ENCODE results near the gene SIGLEC11. TPM values are rescaled to one million over a fixed set of nuclear protein-coding genes. Genes with fewer than 3 reads are reported as not detected.
A peak's percentile ranks its signal among the peaks of the same experiment; 100 is the strongest.

The SIGLEC11 gene
- total RNA-seq, 4 donors from 2014 or later, result 2.6 to 7.5 (median 4.3) TPM

DNA sequence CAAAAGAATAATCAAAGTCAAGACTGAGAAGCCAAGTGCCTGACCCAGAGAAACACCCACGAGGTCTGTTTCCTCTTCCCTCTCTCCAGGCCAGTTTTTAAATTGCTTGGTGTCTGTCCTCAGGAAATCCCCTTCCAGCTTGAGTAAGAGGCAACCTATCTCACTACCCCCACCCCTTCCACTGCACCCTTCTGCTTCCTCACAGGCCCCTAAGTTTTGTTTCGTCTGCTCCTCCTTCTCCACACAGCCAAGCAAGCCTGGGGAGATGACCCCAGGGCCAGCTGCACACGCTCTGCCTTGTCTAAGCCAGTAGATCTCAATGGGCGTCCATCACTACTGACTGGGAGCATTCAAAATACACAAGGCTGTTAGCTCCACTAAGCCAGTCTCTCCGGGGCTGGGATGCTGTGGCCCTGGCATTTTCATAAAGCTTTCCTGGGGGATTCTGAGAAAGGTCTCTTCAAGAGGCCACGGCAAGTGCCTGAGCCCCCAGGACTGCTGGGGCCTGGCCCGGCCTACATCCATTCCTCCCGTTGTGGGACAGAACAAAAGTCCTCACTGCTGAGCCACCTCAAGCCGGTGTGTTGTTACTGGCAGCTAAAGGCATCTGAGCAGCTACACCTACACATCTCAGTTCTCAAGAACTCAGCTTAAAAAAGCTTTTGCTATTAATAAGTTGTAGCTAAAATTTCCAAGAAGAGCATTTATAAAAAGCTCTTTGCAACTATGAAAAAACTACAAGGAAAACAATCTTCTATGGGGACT is 49.4 kb downstream of the SIGLEC11 start:
- Histone ChIP-seq H3K27ac (peak overlapping the region in 2 of 4 donors; percentile 12 to 15), H3K4me1 (peaks cover 0 to 25% (median 8%) of the 10 kb centered on the region in 4 donors), H3K27me3 (no peaks in the 10 kb centered on the region), H3K4me3 (no peak overlapping the region), H3K36me3 (peaks cover 0 to 83% (median 3%) of the 10 kb centered on the region in 3 donors), H3K9me3 (no peaks in the 10 kb centered on the region)
- 14 to 18% methylated on average over 9 of the region's 9 CpGs for WGBS, 2 donors
- TF ChIP-seq POLR2A (IDR thresholded peaks at IDR 0.05) (no peak), EP300 (IDR thresholded peaks at IDR 0.05) (peak in 1 of 2 donors; percentile 31)
- TF ChIP-seq, protein P1, sequence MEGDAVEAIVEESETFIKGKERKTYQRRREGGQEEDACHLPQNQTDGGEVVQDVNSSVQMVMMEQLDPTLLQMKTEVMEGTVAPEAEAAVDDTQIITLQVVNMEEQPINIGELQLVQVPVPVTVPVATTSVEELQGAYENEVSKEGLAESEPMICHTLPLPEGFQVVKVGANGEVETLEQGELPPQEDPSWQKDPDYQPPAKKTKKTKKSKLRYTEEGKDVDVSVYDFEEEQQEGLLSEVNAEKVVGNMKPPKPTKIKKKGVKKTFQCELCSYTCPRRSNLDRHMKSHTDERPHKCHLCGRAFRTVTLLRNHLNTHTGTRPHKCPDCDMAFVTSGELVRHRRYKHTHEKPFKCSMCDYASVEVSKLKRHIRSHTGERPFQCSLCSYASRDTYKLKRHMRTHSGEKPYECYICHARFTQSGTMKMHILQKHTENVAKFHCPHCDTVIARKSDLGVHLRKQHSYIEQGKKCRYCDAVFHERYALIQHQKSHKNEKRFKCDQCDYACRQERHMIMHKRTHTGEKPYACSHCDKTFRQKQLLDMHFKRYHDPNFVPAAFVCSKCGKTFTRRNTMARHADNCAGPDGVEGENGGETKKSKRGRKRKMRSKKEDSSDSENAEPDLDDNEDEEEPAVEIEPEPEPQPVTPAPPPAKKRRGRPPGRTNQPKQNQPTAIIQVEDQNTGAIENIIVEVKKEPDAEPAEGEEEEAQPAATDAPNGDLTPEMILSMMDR (IDR thresholded peaks at IDR 0.05), result no peak
- no peak for DNase-seq (ENCODE audit: low spot score in 2 of 2)

DNA sequence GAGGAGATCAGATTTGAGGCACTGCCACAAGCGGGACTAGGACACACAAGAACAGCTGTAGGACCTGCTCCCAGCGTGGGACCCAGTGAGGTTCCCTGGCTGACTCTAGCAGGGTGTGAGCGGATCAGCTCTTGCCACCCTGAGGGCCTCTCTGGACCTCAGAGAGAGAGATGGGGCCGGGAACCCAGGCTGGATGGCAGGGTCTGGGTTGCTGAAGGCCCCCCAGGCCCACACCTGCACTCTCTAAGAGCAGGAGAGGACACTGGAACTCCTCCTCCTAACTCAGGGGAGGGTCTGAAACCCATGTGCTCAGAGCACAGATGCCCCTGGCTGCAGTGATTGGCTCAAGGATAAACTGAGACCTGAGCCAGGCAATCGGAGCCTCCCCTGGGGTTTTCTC is 50.8 kb downstream of the SIGLEC11 start:
- no peak for DNase-seq (ENCODE audit: low spot score in 2 of 2)
- whole genome bisulfite sequencing, 2 donors, result 83 to 92% methylated on average over 5 of the region's 5 CpGs
- Histone ChIP-seq H3K27ac (peak overlapping the region in 2 of 4 donors; percentile 12 to 24), H3K4me1 (peaks cover 0 to 25% (median 8%) of the 10 kb centered on the region in 4 donors), H3K27me3 (no peaks in the 10 kb centered on the region), H3K36me3 (peaks cover 0 to 81% (median 3%) of the 10 kb centered on the region in 3 donors), H3K9me3 (no peaks in the 10 kb centered on the region), H3K4me3 (no peak overlapping the region)
- no peak for TF ChIP-seq EP300 (IDR thresholded peaks at IDR 0.05)
- TF ChIP-seq, protein P1 (IDR thresholded peaks at IDR 0.05), result no peak
- no peak for TF ChIP-seq POLR2A (IDR thresholded peaks at IDR 0.05)

DNA sequence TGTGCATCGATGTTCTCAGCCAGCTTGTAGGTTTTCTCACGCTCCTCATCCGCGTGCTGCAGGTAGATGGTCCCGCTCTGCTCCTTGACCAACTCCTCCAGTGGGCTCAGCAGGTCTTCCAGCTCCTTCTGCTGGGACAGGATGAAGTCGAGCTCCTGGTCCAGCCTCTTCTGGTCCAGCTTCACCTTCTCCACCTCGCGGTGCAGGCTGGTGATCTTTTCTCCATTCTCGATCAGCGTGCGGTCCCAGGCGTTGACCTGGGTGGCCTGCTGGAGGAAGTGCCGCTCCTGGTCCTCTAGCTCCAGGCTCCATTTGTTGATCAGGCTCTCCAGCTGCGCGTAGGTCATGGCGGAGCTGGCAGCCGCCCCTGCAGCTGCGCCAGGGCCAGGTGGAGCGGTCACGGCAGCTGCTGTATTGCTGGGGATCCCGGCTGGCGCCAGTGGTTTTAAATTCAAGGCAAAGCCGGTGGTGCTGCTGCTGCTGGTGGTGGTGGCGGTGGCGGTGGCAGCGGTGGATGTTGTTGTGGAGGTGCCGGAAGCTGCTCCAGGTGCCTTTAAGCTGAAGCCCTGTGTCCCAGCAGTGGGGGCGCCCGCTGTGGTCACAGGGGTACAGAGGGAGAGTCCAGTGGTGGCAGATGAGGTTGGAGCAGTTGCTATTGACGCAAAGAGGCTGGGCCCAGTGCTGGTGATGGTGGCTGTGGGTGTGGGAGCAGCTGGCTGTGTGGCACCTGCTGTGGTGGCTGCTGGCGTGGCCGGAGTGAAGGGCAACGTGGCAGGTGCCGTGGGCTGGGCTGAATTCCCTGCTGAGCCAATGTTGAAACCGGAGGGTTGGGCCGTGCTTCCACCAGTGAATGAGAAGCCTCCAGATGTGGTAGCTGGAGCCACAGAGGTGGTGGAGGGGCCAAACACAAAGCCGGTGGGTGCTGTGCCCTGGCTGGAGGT is 52.2 kb downstream of the SIGLEC11 start:
- Histone ChIP-seq H3K27ac (no peak overlapping the region), H3K4me3 (no peak overlapping the region), H3K27me3 (no peaks in the 10 kb centered on the region), H3K9me3 (no peaks in the 10 kb centered on the region), H3K4me1 (peaks cover 0 to 25% (median 8%) of the 10 kb centered on the region in 4 donors), H3K36me3 (peaks cover 0 to 67% (median 3%) of the 10 kb centered on the region in 3 donors)
- TF ChIP-seq POLR2A (IDR thresholded peaks at IDR 0.05) (no peak), EP300 (IDR thresholded peaks at IDR 0.05) (no peak)
- TF ChIP-seq, protein P1 (IDR thresholded peaks at IDR 0.05), result no peak
- no peak for DNase-seq (ENCODE audit: low spot score in 2 of 2)
- 96 to 97% methylated on average over 32 to 37 of the region's 37 CpGs for WGBS, 2 donors

DNA sequence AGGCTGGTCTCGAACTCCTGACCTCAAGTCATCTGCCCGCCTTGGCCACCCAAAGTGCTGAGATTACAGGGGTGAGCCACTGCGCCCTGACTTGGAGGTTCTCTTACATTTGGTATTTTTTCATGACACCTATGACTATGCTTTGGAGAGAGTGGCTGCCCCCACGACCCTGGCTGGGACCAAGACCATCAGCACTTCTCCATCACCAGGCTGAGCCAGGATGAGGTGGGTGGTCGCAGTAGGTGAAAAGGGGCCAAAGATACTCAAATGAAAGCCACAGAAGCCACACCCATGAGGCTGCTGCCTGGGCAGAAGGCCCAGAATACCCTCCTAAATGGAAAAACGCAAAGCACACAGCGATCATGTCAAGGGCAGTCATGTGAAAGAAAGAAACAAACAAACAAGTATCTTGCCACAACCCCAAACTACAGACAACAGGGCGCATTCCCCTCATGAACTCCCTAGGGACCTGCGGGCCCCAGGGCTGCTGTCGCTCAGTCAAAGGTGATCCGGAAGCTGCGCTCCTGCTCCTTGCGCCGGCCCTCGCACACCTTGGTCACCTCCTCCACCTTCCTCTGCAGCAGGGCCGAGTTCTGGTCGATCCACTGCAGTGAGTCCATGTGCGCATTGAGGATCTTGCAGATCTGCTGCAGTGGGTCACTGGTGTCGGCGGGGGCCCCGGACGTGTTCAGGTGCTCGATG is 53.1 kb downstream of the SIGLEC11 start:
- no peaks in the 10 kb centered on the region for H3K9me3 ChIP-seq
- no peak overlapping the region for H3K4me3 ChIP-seq
- H3K36me3 ChIP-seq, result peaks cover 0 to 58% (median 3%) of the 10 kb centered on the region in 3 donors
- DNase-seq (ENCODE audit: low spot score in 2 of 2), result no peak
- 91 to 93% methylated on average over 23 of the region's 23 CpGs for WGBS, 2 donors
- no peak overlapping the region for H3K27ac ChIP-seq
- TF ChIP-seq EP300 (IDR thresholded peaks at IDR 0.05) (no peak), POLR2A (IDR thresholded peaks at IDR 0.05) (no peak)
- TF ChIP-seq, protein P1 (IDR thresholded peaks at IDR 0.05), result no peak
- H3K4me1 ChIP-seq, result peaks cover 0 to 23% (median 8%) of the 10 kb centered on the region in 4 donors
- H3K27me3 ChIP-seq, result no peaks in the 10 kb centered on the region
